Ectodermal cell (in vitro differentiated cells): ENCODE results near the gene ALAD.
A peak's percentile ranks its signal among the peaks of the same experiment; 100 is the strongest.
"Not testable (repeated sequence)": the region's sequence is repeated elsewhere in the genome, so short reads cannot be mapped to it uniquely, and the experiment has no call there.

ENCODE experiments used
- H3K27ac ChIP-seq: 2 replicates; pipeline ENCODE4 v1.7.0; 2013; ENCODE audit warnings: mild to moderate bottlenecking, low read depth, low read length; ENCODE audit not compliant: insufficient read depth, poor library complexity, severe bottlenecking
- H3K27me3 ChIP-seq: 2 replicates; pipeline ENCODE4 v1.7.0; 2013; ENCODE audit warnings: mild to moderate bottlenecking, low read length; ENCODE audit not compliant: insufficient read depth, control insufficient read depth, poor library complexity, severe bottlenecking
- H3K36me3 ChIP-seq: one replicate; pipeline ENCODE4 v1.7.0; 2013; ENCODE audit warnings: low read length; ENCODE audit not compliant: control insufficient read depth, insufficient read depth
- H3K4me1 ChIP-seq: one replicate; pipeline ENCODE4 v1.7.0; 2013; ENCODE audit warnings: low read length; ENCODE audit not compliant: control insufficient read depth, insufficient read depth
- H3K4me3 ChIP-seq: 2 replicates; pipeline ENCODE4 v1.7.0; 2013; ENCODE audit warnings: low read depth, low read length, control low read depth; ENCODE audit not compliant: insufficient read depth
- H3K9me3 ChIP-seq: 2 replicates; pipeline ENCODE4 v1.7.0; 2013; ENCODE audit warnings: mild to moderate bottlenecking, low read length, moderate library complexity; ENCODE audit not compliant: control insufficient read depth
- WGBS, 2 experiments: methylation state at CpG; one replicate each; pipeline ENCODE4 v1.1.7; 2013; ENCODE audit warnings: missing lambda C conversion rate in 2 of 2; 5-methylcytosine and 5-hydroxymethylcytosine counted together

ALAD gene

GRCh38 chr9:113425072-113425471, 24.0 kb upstream of the ALAD start:
- WGBS, 2 experiments: 40 to 42% methylated on average over 2 of the region's 2 CpGs
- Histone ChIP-seq H3K4me1 (peaks cover 4% of the 10 kb centered on the region), H3K4me3 (no peak overlapping the region), H3K27ac (no peak overlapping the region), H3K27me3 (no peaks in the 10 kb centered on the region), H3K9me3 (no peaks in the 10 kb centered on the region), H3K36me3 (no peaks in the 10 kb centered on the region)

GRCh38 chr9:113421726-113422125, 20.6 kb upstream of the ALAD start:
- H3K4me3 ChIP-seq: no peak overlapping the region

GRCh38 chr9:113417370-113417769, 16.3 kb upstream of the ALAD start:
- no peaks in the 10 kb centered on the region for H3K9me3 ChIP-seq
- H3K27ac ChIP-seq: no peak overlapping the region
- H3K4me3 ChIP-seq: no peak overlapping the region
- WGBS, 2 experiments: 90% methylated on average over 4 of the region's 4 CpGs
- H3K27me3 ChIP-seq: no peaks in the 10 kb centered on the region
- H3K36me3 ChIP-seq: no peaks in the 10 kb centered on the region
- H3K4me1 ChIP-seq: no peaks in the 10 kb centered on the region

More at GRCh38 chr9:113421726-113422125, 20.6 kb upstream of the ALAD start:
- 87 to 89% methylated on average over 3 of the region's 3 CpGs for WGBS, 2 experiments
- H3K9me3 ChIP-seq: no peaks in the 10 kb centered on the region
- no peaks in the 10 kb centered on the region for H3K27me3 ChIP-seq
- H3K27ac ChIP-seq: no peak overlapping the region
- H3K36me3 ChIP-seq: no peaks in the 10 kb centered on the region
- peaks cover 4% of the 10 kb centered on the region for H3K4me1 ChIP-seq

- 76 to 78% methylated on average over 3 of the region's 3 CpGs for WGBS, 2 experiments
- H3K27me3 ChIP-seq: no peaks in the 10 kb centered on the region
- H3K4me3 ChIP-seq: no peak overlapping the region
- H3K9me3 ChIP-seq: no peaks in the 10 kb centered on the region
- H3K4me1 ChIP-seq: no peaks in the 10 kb centered on the region
- no peak overlapping the region for H3K27ac ChIP-seq
- H3K36me3 ChIP-seq: no peaks in the 10 kb centered on the region
These were observed 15.2 kb upstream of the ALAD start for GRCh38 chr9:113416149-113416721.

GRCh38 chr9:113410207-113410864, 9.3 kb upstream of the ALAD start, which contains the start of the genes C9orf43 and POLE3:
C9orf43 (plus strand) TSS chr9:113410747; CDS start chr9:113413494, 2,747 bp downstream.
POLE3 (minus strand) TSS chr9:113410675; CDS start chr9:113410293, 382 bp downstream.
- no peaks in the 10 kb centered on the region for H3K9me3 ChIP-seq
- H3K4me3 ChIP-seq: peak within 1 kb of the TSS; percentile 98
- 0% methylated on average over 61 of the region's 61 CpGs for WGBS, 2 experiments
- H3K27me3 ChIP-seq: no peaks in the 10 kb centered on the region
- H3K36me3 ChIP-seq: peaks cover 9% of the 10 kb centered on the region
- peaks cover 6% of the 10 kb centered on the region for H3K4me1 ChIP-seq
- H3K27ac ChIP-seq: peak within 1 kb of the TSS; percentile 97

- WGBS, 2 experiments: 1% methylated on average over 20 of the region's 20 CpGs
These were observed 8.8 kb upstream of the ALAD start for GRCh38 chr9:113409883-113410206.

GRCh38 chr9:113409481-113409880, 8.4 kb upstream of the ALAD start:
- Histone ChIP-seq H3K4me1 (peaks cover 6% of the 10 kb centered on the region), H3K36me3 (peaks cover 9% of the 10 kb centered on the region), H3K27ac (no peak overlapping the region), H3K9me3 (no peaks in the 10 kb centered on the region), H3K27me3 (no peaks in the 10 kb centered on the region), H3K4me3 (peak overlapping the region; percentile 98)
- 57 to 61% methylated on average over 10 of the region's 10 CpGs for WGBS, 2 experiments

More at GRCh38 chr9:113409883-113410206, 8.8 kb upstream of the ALAD start:
- peak overlapping the region; percentile 97 for H3K27ac ChIP-seq
- H3K9me3 ChIP-seq: no peaks in the 10 kb centered on the region
- H3K36me3 ChIP-seq: peaks cover 9% of the 10 kb centered on the region
- H3K27me3 ChIP-seq: no peaks in the 10 kb centered on the region
- peak overlapping the region; percentile 98 for H3K4me3 ChIP-seq
- peaks cover 6% of the 10 kb centered on the region for H3K4me1 ChIP-seq

GRCh38 chr9:113406873-113407511, 5.9 kb upstream of the ALAD start:
- WGBS, 2 experiments: 70 to 72% methylated on average over 7 of the region's 7 CpGs
- not testable (repeated sequence) for H3K4me3 ChIP-seq, H3K27ac ChIP-seq, H3K27me3 ChIP-seq, H3K9me3 ChIP-seq, H3K36me3 ChIP-seq, H3K4me1 ChIP-seq

GRCh38 chr9:113406353-113406752, 5.3 kb upstream of the ALAD start:
- WGBS, 2 experiments: 95 to 97% methylated on average over 9 of the region's 9 CpGs
- not testable (repeated sequence) for H3K27ac ChIP-seq

GRCh38 chr9:113403646-113404045, 2.6 kb upstream of the ALAD start:
- H3K4me3 ChIP-seq: no peak overlapping the region
- no peaks in the 10 kb centered on the region for H3K27me3 ChIP-seq
- 86 to 95% methylated on average over 2 of the region's 2 CpGs for WGBS, 2 experiments
- H3K9me3 ChIP-seq: no peaks in the 10 kb centered on the region
- H3K4me1 ChIP-seq: no peaks in the 10 kb centered on the region
- no peak overlapping the region for H3K27ac ChIP-seq
- H3K36me3 ChIP-seq: peaks cover 9% of the 10 kb centered on the region

More at GRCh38 chr9:113406353-113406752, 5.3 kb upstream of the ALAD start:
- not testable (repeated sequence) for H3K9me3 ChIP-seq, H3K36me3 ChIP-seq, H3K4me1 ChIP-seq, H3K4me3 ChIP-seq, H3K27me3 ChIP-seq
